ENCODE data around the gene CAMK2G.

DNA sequence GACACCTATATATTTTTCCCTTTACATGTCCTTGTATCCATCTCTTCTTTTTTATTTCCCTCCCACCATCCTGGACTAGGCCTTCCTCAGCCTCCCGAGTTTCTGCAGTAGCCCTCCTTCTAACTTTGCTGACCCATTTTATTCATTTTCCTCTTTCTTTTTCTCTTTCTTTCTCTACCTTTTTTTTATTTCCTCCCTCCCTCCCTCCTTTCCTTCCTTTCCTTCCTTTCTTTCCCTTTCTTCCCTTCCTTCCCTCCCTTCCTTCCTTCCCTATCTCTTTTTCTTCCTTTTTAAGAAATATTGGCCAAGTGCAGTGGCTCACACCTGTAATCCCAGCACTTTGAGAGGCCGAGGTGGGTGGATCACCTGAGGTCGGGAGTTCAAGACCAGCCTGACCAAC is 9.7 kb upstream of the CAMK2G start:
- TF ChIP-seq, protein P1, sequence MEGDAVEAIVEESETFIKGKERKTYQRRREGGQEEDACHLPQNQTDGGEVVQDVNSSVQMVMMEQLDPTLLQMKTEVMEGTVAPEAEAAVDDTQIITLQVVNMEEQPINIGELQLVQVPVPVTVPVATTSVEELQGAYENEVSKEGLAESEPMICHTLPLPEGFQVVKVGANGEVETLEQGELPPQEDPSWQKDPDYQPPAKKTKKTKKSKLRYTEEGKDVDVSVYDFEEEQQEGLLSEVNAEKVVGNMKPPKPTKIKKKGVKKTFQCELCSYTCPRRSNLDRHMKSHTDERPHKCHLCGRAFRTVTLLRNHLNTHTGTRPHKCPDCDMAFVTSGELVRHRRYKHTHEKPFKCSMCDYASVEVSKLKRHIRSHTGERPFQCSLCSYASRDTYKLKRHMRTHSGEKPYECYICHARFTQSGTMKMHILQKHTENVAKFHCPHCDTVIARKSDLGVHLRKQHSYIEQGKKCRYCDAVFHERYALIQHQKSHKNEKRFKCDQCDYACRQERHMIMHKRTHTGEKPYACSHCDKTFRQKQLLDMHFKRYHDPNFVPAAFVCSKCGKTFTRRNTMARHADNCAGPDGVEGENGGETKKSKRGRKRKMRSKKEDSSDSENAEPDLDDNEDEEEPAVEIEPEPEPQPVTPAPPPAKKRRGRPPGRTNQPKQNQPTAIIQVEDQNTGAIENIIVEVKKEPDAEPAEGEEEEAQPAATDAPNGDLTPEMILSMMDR (conservative IDR thresholded peaks at IDR 0.05): no peak
- no peak for TF ChIP-seq EZH2 (IDR thresholded peaks at IDR 0.05; ENCODE audit: low read depth)
